Upper lobe of right lung (tissue), 1 donor: Measurements from ENCODE around the gene PACRG. TPM values are rescaled to one million over a fixed set of nuclear protein-coding genes. Genes with fewer than 3 reads are reported as not detected.

Experiments used
- ATAC-seq: fragments of 200-7000 bp; cut with Tn5 transposase; one replicate; pipeline ENCODE4 v1.9.1; 2020; ENCODE audit warnings: mild to moderate bottlenecking, moderate library complexity
- DNase-seq: peaks from one replicate; pipeline ENCODE4 v3.0.0-alpha.2; 2020
- H3K27ac ChIP-seq: fragments of 200-600 bp; one replicate; pipeline ENCODE4 v1.8.0; 2022
- H3K27me3 ChIP-seq: fragments of 200-600 bp; one replicate; pipeline ENCODE4 v1.8.0; 2022; ENCODE audit warnings: mild to moderate bottlenecking
- H3K36me3 ChIP-seq: fragments of 200-600 bp; one replicate; pipeline ENCODE4 v1.8.0; 2022
- H3K4me1 ChIP-seq: fragments of 200-600 bp; one replicate; pipeline ENCODE4 v1.8.0; 2022
- H3K4me3 ChIP-seq: fragments of 200-600 bp; one replicate; pipeline ENCODE4 v1.8.0; 2022; ENCODE audit warnings: mild to moderate bottlenecking
- H3K9me3 ChIP-seq: fragments of 200-600 bp; one replicate; pipeline ENCODE4 v1.8.0; 2022
- CTCF ChIP-seq: fragments of 200-600 bp; IDR thresholded peaks from one replicate; pipeline ENCODE4 v1.8.0; 2022; ENCODE audit warnings: antibody characterized with exemption
- intact Hi-C: fragments of 100-400 bp; cut with DNase I; formaldehyde crosslinking; loops from one replicate; pipeline ENCODE4 v1.11.0; 2022
- total RNA-seq: library from RNA; stranded (reverse); fragmentation: NEBNext Ultra II Directional; extraction: Animal tissue kit (Norgen Biotek cat#: 25700); gene quantifications from one replicate; pipeline ENCODE4 v1.2.1, GENCODE V29; 2021
- donor health status: DM: no; HTN: yes; CAD: no; lungs with severe emphysema.

Gene PACRG
- total RNA-seq, 1 donor from 2014 or later: 1.5 TPM

- H3K4me1 ChIP-seq: no peaks in the 10 kb centered on the region
- H3K36me3 ChIP-seq: no peaks in the 10 kb centered on the region
Measured at GRCh38 chr6:163241683-163242082, 513.9 kb downstream of the PACRG start.

GRCh38 chr6:163243083-163243482 is 515.3 kb downstream of the PACRG start:
- Histone ChIP-seq H3K4me1 (no peaks in the 10 kb centered on the region), H3K27me3 (no peaks in the 10 kb centered on the region), H3K4me3 (no peak overlapping the region), H3K9me3 (no peaks in the 10 kb centered on the region), H3K36me3 (no peaks in the 10 kb centered on the region), H3K27ac (no peak overlapping the region)
- no peak for TF ChIP-seq CTCF
- intact Hi-C loops: no loop called here
- peak; percentile 27 for ATAC-seq
- no peak for DNase-seq

More at GRCh38 chr6:163241683-163242082, 513.9 kb downstream of the PACRG start:
- no peaks in the 10 kb centered on the region for H3K27me3 ChIP-seq
- H3K27ac ChIP-seq: no peak overlapping the region
- DNase-seq: no peak
- H3K4me3 ChIP-seq: no peak overlapping the region
- ATAC-seq: no peak
- H3K9me3 ChIP-seq: no peaks in the 10 kb centered on the region
- no peak for TF ChIP-seq CTCF
- intact Hi-C loops: no loop called here

- intact Hi-C loops: no loop called here
- ATAC-seq (no peak), DNase-seq (no peak)
- H3K9me3 ChIP-seq: no peaks in the 10 kb centered on the region
- H3K27me3 ChIP-seq: no peaks in the 10 kb centered on the region
- H3K27ac ChIP-seq: no peak overlapping the region
- H3K4me3 ChIP-seq: no peak overlapping the region
- no peaks in the 10 kb centered on the region for H3K4me1 ChIP-seq
- no peaks in the 10 kb centered on the region for H3K36me3 ChIP-seq
- TF ChIP-seq CTCF: no peak
Measured at GRCh38 chr6:163243692-163244589, 516.2 kb downstream of the PACRG start.

GRCh38 chr6:163248051-163248450 is 520.3 kb downstream of the PACRG start:
- ATAC-seq (no peak), DNase-seq (no peak)
- Histone ChIP-seq H3K36me3 (no peaks in the 10 kb centered on the region), H3K27ac (no peak overlapping the region), H3K4me1 (no peaks in the 10 kb centered on the region), H3K27me3 (no peaks in the 10 kb centered on the region), H3K9me3 (no peaks in the 10 kb centered on the region), H3K4me3 (no peak overlapping the region)
- intact Hi-C loops: no loop called here
- TF ChIP-seq CTCF: no peak

GRCh38 chr6:163249651-163250101 is 521.9 kb downstream of the PACRG start:
- no peak for TF ChIP-seq CTCF
- Histone ChIP-seq H3K9me3 (no peaks in the 10 kb centered on the region), H3K27me3 (no peaks in the 10 kb centered on the region), H3K27ac (no peak overlapping the region), H3K4me1 (no peaks in the 10 kb centered on the region), H3K4me3 (no peak overlapping the region), H3K36me3 (no peaks in the 10 kb centered on the region)
- peak; percentile 50 for ATAC-seq
- intact Hi-C loops: no loop called here
- DNase-seq: no peak
